Immature natural killer cell (primary cell): ENCODE data around the gene BYSL. TPM values are rescaled to one million over a fixed set of nuclear protein-coding genes. Genes with fewer than 3 reads are reported as not detected.

Experiments used
- DNase-seq, 3 donors: peaks; one replicate each; pipeline ENCODE4 v3.0.0; 2022; ENCODE audit warnings: mixed read lengths in 1 of 3
- H3K27ac Mint-ChIP-seq, 6 donors: one replicate each; pipeline ENCODE4 v1.8.0; 2020; ENCODE audit warnings: mixed read lengths in 6 of 6, mild to moderate bottlenecking in 5 of 6, inconsistent platforms in 4 of 6, moderate library complexity in 3 of 6
- H3K27me3 Mint-ChIP-seq, 3 donors: one replicate each; pipeline ENCODE4 v1.8.0; 2020 to 2021; ENCODE audit warnings: low read depth in 3 of 3, mild to moderate bottlenecking in 3 of 3, mixed read lengths in 3 of 3, moderate library complexity in 3 of 3, inconsistent platforms in 1 of 3
- H3K36me3 Mint-ChIP-seq, 3 donors: one replicate each; pipeline ENCODE4 v1.8.0; 2020; ENCODE audit warnings: mixed read lengths in 3 of 3, inconsistent platforms in 2 of 3, mild to moderate bottlenecking in 2 of 3
- H3K4me1 Mint-ChIP-seq, 2 donors: one replicate each; pipeline ENCODE4 v1.8.0; 2020; ENCODE audit warnings: inconsistent platforms in 2 of 2, mild to moderate bottlenecking in 2 of 2, mixed read lengths in 2 of 2, moderate library complexity in 1 of 2
- H3K4me3 Mint-ChIP-seq, 5 donors: one replicate each; pipeline ENCODE4 v1.8.0; 2020; ENCODE audit warnings: mild to moderate bottlenecking in 5 of 5, mixed read lengths in 5 of 5, inconsistent platforms in 3 of 5, moderate library complexity in 3 of 5
- H3K9me3 Mint-ChIP-seq, 6 donors: one replicate each; pipeline ENCODE4 v1.8.0; 2020; ENCODE audit warnings: mild to moderate bottlenecking in 6 of 6, mixed read lengths in 6 of 6, inconsistent platforms in 4 of 6, moderate library complexity in 3 of 6
- polyA plus RNA-seq, 3 donors: library from polyadenylated mRNA; unstranded; fragments of 300-500 nt; fragmentation: Illumina TruSeq; gene quantifications; one replicate each; pipeline ENCODE4 v1.2.3, GENCODE V29; 2021

Gene BYSL, protein sequence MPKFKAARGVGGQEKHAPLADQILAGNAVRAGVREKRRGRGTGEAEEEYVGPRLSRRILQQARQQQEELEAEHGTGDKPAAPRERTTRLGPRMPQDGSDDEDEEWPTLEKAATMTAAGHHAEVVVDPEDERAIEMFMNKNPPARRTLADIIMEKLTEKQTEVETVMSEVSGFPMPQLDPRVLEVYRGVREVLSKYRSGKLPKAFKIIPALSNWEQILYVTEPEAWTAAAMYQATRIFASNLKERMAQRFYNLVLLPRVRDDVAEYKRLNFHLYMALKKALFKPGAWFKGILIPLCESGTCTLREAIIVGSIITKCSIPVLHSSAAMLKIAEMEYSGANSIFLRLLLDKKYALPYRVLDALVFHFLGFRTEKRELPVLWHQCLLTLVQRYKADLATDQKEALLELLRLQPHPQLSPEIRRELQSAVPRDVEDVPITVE
- 10 to 100 TPM; 10.1 to 16.5 (median 15.9) TPM for polyA plus RNA-seq

DNA sequence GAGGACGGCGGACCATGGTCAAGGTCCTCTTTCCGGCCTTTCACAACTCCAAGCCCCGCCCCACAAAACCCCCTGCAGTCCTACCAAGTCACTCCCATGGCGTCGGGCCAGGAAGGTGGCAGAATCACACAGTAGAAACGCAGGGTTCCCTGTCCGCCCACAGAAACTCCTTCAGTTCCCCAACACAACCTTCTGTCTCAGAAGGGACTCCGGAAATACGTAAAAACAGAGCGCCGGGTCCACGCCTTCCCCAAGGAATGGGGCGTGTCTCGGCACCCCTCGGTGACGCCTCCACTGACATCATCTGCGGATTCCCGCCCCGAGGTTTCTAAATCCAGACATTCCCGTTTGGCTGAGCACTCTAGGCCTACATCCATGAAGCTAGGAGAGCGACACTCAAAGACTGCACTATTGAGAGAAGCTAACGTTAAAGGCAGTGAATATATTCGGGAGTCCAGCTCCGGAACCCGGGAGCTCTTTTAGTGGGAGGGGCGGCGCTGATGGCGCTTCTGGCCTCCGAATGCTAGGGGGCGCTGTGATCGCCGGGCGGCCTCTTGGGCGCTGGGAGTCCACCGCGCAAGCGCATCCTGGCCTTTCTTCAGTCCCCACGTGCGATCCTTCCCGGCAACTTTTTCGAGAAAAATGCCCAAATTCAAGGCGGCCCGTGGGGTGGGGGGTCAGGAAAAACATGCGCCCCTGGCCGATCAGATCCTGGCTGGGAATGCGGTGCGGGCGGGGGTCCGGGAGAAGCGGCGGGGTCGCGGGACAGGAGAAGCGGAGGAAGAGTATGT, at the start of gene BYSL, which contains the start of gene MED20:
Gene BYSL, plus strand, starts transcription at position 579 of the 791 bp plus-strand sequence. Its CDS starts 64 bp downstream, at position 643.
Gene MED20, minus strand, starts transcription at position 219 of the 791 bp plus-strand sequence. Its CDS starts 121 bp downstream, at position 98.
- H3K27ac Mint-ChIP-seq: peak within 1 kb of the TSS; percentile 98 to 100 (median 100)
- DNase-seq: peak; percentile 94 to 95 (median 94)
- peaks cover 59 to 63% of the 10 kb centered on the region in 2 donors for H3K4me1 Mint-ChIP-seq
- peaks cover 5 to 11% (median 7%) of the 10 kb centered on the region in 3 donors for H3K36me3 Mint-ChIP-seq
- H3K4me3 Mint-ChIP-seq: peak within 1 kb of the TSS; percentile 97 to 100 (median 100)
- H3K27me3 Mint-ChIP-seq: peaks cover 16 to 31% (median 17%) of the 10 kb centered on the region in 3 donors
- no peaks in the 10 kb centered on the region for H3K9me3 Mint-ChIP-seq

DNA sequence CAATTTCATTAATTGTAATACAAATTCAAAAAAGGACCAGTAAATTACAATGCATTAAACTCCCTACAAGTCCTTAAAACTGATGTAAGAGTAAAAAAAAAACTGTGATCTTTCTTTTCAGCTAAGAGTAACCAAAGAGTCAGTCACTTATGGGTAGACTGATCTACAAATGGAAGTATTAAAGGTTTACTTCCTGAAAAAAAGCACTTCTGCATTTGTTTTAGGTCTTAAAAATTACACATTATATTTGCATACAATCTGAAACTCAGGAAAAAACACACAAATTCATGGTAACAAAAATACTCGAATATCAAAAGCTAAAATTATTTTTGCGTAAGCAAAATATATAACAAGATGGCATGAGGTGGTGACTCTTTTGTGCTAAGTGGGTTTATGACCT, 49.6 kb upstream of the BYSL start:
- no peak for DNase-seq
- Mint-ChIP-seq H3K4me3 (no peak overlapping the region), H3K4me1 (peaks cover 0 to 1% of the 10 kb centered on the region in 2 donors), H3K9me3 (no peaks in the 10 kb centered on the region), H3K36me3 (peaks cover 0 to 9% (median 3%) of the 10 kb centered on the region in 3 donors), H3K27me3 (no peaks in the 10 kb centered on the region), H3K27ac (no peak overlapping the region)

- Mint-ChIP-seq H3K9me3 (no peaks in the 10 kb centered on the region), H3K4me3 (no peak overlapping the region), H3K27me3 (no peaks in the 10 kb centered on the region), H3K27ac (no peak overlapping the region), H3K4me1 (peaks cover 0 to 1% of the 10 kb centered on the region in 2 donors), H3K36me3 (peaks cover 0 to 6% (median 2%) of the 10 kb centered on the region in 3 donors)
- no peak for DNase-seq
Measured at GRCh38 chr6:41872147-41872546, 49.2 kb upstream of the BYSL start.

DNA sequence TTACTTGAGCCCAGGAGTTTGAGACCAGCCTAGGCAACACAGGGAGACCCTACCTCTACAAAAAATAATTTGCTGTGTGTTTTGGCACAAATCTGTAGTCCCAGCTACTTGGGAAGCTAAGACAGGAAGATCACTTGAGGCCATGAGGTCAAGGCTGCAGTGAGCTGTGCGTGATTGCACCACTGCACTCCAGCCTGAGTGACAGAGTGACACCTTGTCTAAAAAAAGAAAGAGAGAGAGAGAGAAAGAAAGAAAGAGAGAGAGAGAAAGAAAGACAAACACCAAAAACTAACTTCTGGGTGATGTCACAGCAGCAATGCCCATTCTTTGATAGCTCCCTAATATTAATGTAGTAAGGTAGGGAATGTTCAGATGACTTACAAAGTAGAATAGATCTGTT, 46.6 kb upstream of the BYSL start:
- peaks cover 0 to 1% of the 10 kb centered on the region in 2 donors for H3K4me1 Mint-ChIP-seq
- H3K27ac Mint-ChIP-seq: peak overlapping the region in 2 of 6 donors; percentile 10 to 41
- no peak overlapping the region for H3K4me3 Mint-ChIP-seq

DNA sequence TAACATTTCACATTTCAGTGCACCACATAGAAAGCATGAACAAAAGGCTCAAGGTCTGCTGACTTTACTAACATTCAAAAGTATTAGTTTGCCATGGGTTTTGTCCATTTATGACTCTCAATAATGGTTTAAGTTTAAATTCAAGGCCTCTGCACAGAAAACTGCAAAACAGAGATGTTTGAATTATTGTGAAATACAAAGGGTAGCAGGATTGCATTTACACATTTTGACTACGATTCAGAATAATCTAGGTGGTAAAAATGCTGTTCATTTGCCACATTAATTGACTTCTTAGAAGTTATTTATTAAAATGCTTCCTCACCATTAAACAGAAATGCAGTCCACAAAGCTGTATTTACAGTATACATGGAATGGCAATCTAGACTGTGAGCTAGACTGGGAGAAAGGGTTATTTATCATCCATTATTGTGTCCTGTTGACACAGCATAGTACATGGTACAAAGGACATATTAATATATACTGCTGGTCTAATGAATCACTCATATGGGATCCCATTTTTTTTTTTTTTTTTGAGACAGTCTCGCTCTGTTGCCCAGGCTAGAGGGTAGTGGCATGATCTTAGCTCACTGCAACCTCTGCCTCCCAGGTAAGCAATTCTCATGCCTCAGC, 44.1 kb upstream of the BYSL start:
- H3K27ac Mint-ChIP-seq: no peak overlapping the region

More for the DNA sequence above, 46.6 kb upstream of the BYSL start:
- no peak for DNase-seq
- no peaks in the 10 kb centered on the region for H3K9me3 Mint-ChIP-seq
- H3K27me3 Mint-ChIP-seq: no peaks in the 10 kb centered on the region
- peaks cover 0 to 6% (median 0%) of the 10 kb centered on the region in 3 donors for H3K36me3 Mint-ChIP-seq

GRCh38 chr6:41878246-41878645, 43.1 kb upstream of the BYSL start:
- no peak for DNase-seq
- Mint-ChIP-seq H3K9me3 (no peaks in the 10 kb centered on the region), H3K4me1 (peaks cover 0 to 1% of the 10 kb centered on the region in 2 donors)

More for the DNA sequence above, 44.1 kb upstream of the BYSL start:
- Mint-ChIP-seq H3K4me3 (no peak overlapping the region), H3K36me3 (peaks cover 0 to 2% (median 0%) of the 10 kb centered on the region in 3 donors), H3K27me3 (no peaks in the 10 kb centered on the region), H3K9me3 (no peaks in the 10 kb centered on the region), H3K4me1 (peaks cover 0 to 1% of the 10 kb centered on the region in 2 donors)
- DNase-seq: no peak

DNA sequence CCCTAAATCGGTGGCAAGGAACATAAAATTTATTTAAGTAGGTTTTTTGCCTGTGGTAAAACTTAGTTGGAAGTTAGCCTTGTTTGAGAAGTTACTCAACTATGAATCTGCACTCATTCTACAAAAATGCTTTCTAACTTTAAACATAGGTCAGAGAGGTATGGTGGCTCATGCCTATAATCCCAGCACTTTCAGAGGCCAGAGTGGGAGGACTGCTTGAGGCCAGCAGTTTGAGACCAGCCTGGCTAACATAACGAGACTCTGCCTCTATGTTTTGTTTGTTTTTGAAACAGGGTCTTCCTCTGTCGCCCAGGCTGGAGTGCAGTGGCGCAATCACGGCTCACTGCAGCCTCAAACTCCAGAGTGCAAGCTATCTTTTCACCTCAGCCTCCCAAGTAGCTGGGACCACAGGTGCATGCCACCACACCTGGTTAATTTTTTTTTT, 42.3 kb upstream of the BYSL start:
- H3K9me3 Mint-ChIP-seq: no peaks in the 10 kb centered on the region
- peaks cover 0 to 4% (median 0%) of the 10 kb centered on the region in 3 donors for H3K36me3 Mint-ChIP-seq
- DNase-seq: no peak
- H3K4me3 Mint-ChIP-seq: no peak overlapping the region
- H3K27ac Mint-ChIP-seq: no peak overlapping the region
- peaks cover 0 to 1% of the 10 kb centered on the region in 2 donors for H3K4me1 Mint-ChIP-seq
- H3K27me3 Mint-ChIP-seq: no peaks in the 10 kb centered on the region

More at GRCh38 chr6:41878246-41878645, 43.1 kb upstream of the BYSL start:
- no peak overlapping the region for H3K27ac Mint-ChIP-seq
- H3K36me3 Mint-ChIP-seq: peaks cover 0 to 4% (median 0%) of the 10 kb centered on the region in 3 donors
- H3K4me3 Mint-ChIP-seq: no peak overlapping the region
- H3K27me3 Mint-ChIP-seq: no peaks in the 10 kb centered on the region

DNA sequence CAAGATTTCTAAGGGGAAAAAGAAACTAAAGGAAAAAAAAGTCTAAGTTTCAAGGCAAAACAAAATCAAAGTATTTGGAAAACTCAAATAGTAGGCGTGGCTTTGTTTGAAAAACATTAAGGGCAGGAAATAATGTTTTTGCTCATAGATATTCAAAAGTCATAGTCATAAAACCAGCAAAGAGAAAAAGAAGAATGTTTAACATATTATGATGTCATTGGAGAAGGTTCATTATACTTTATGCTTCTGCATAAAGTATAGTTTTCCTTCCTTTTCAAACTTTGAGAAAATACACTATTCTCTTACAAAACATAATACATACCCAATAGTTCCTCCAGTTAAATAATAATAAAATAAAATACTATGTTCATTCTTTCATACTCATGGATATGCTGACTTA, 39.8 kb upstream of the BYSL start:
- Mint-ChIP-seq H3K27me3 (no peaks in the 10 kb centered on the region), H3K4me3 (no peak overlapping the region), H3K27ac (no peak overlapping the region), H3K4me1 (no peaks in the 10 kb centered on the region), H3K36me3 (peaks cover 0 to 4% (median 0%) of the 10 kb centered on the region in 3 donors), H3K9me3 (no peaks in the 10 kb centered on the region)
- DNase-seq: no peak

- no peaks in the 10 kb centered on the region for H3K27me3 Mint-ChIP-seq
- H3K36me3 Mint-ChIP-seq: peaks cover 0 to 4% (median 0%) of the 10 kb centered on the region in 3 donors
- no peak overlapping the region for H3K27ac Mint-ChIP-seq
- no peaks in the 10 kb centered on the region for H3K9me3 Mint-ChIP-seq
- no peak for DNase-seq
- H3K4me1 Mint-ChIP-seq: no peaks in the 10 kb centered on the region
- H3K4me3 Mint-ChIP-seq: no peak overlapping the region
Measured at GRCh38 chr6:41884957-41885356, 36.3 kb upstream of the BYSL start.

GRCh38 chr6:41885930-41886329, 35.4 kb upstream of the BYSL start:
- Mint-ChIP-seq H3K4me3 (no peak overlapping the region), H3K9me3 (no peaks in the 10 kb centered on the region), H3K27me3 (no peaks in the 10 kb centered on the region), H3K4me1 (no peaks in the 10 kb centered on the region), H3K36me3 (peaks cover 0 to 4% (median 0%) of the 10 kb centered on the region in 3 donors), H3K27ac (no peak overlapping the region)
- no peak for DNase-seq

DNA sequence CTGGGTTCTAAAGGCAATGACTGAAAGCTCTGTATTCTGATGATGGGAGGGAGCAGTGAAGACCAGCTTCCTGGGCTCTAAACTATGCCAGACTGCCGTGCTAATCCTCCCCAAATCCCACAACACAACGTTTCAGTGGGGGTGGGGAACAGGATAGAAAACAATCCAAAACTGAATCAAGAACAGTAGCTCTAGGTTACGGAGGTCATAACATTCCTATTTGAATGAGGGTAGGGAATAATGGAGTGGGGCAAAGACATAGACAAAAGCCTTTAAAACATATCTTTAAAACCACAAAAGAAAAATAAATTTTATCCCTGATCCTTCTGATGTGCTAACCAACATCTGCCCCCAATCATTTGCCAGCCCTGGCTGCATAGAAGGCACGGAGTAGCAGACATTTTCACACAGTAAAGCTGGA, 34.0 kb upstream of the BYSL start:
- DNase-seq: no peak
- peak overlapping the region in 1 of 6 donors; percentile 69 for H3K27ac Mint-ChIP-seq
- peaks cover 0 to under 1% (median 0%) of the 10 kb centered on the region in 3 donors for H3K36me3 Mint-ChIP-seq
- H3K27me3 Mint-ChIP-seq: no peaks in the 10 kb centered on the region
- H3K4me3 Mint-ChIP-seq: no peak overlapping the region
- H3K4me1 Mint-ChIP-seq: no peaks in the 10 kb centered on the region
- no peaks in the 10 kb centered on the region for H3K9me3 Mint-ChIP-seq

DNA sequence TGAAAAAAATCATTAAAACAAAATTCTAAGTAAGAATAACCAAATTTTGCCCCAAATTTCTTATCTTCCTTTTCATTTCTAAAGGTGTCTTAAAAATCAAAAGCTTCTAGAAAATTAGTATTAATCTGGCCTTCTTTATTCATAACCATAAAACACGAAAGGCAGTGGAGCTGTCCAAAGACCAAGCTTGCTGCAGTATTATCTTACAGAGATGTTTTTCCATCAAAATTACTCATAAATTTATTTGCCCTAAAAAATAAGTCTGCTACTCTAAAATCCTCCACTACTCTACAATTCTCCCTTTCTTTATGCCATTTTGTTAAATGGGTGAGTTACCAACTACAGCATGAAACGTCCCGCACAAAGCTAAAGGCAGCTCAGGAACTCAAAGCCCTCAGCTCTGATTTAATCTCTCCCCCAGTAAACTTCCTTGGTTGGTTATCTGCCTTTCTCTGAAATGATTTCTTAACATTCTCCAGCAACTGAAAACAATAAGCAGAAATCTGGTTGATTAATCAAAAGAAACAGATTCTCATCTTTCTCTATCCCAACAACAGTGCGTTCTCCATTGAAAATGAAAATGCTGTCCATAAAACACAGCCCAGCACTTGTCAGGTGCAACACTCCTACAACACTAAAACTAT, 28.3 kb upstream of the BYSL start:
- H3K9me3 Mint-ChIP-seq: no peaks in the 10 kb centered on the region
- H3K4me1 Mint-ChIP-seq: peaks cover 11 to 12% of the 10 kb centered on the region in 2 donors
- no peak for DNase-seq
- no peak overlapping the region for H3K4me3 Mint-ChIP-seq
- no peaks in the 10 kb centered on the region for H3K36me3 Mint-ChIP-seq
- peaks cover 0 to 3% (median 1%) of the 10 kb centered on the region in 3 donors for H3K27me3 Mint-ChIP-seq
- H3K27ac Mint-ChIP-seq: no peak overlapping the region
